ENCODE measurements around the gene MINDY4.

Gene MINDY4

GRCh38 chr7:30780941-30781340, 9.7 kb downstream of the MINDY4 start:
- H3K27me3 ChIP-seq (ENCODE audit: insufficient read depth, poor library complexity, severe bottlenecking), result no peaks in the 10 kb centered on the region
- no peak overlapping the region for H3K27ac ChIP-seq (replicated peaks)
- DNase-seq (ENCODE audit: low read depth in 1 of 2, low spot score in 1 of 2), result no peak
- TF ChIP-seq REST (IDR thresholded peaks at IDR 0.05; ENCODE audit: insufficient replicate concordance, low read depth) (no peak), GABPA (IDR thresholded peaks at IDR 0.05; ENCODE audit: low read depth) (no peak), SPI1 (IDR thresholded peaks at IDR 0.05; ENCODE audit: borderline replicate concordance, low read depth) (no peak), CTCF (IDR thresholded peaks at IDR 0.05; ENCODE audit: insufficient read depth, low read length) (no peak), POLR2AphosphoS5 (IDR thresholded peaks at IDR 0.05; ENCODE audit: low read depth) (no peak)
- no peak overlapping the region for H3K4me3 ChIP-seq (replicated peaks; ENCODE audit: insufficient read depth, low read length)

GRCh38 chr7:30782690-30783089, 11.5 kb downstream of the MINDY4 start:
- no peak overlapping the region for H3K27ac ChIP-seq (replicated peaks)
- H3K4me3 ChIP-seq (replicated peaks; ENCODE audit: insufficient read depth, low read length), result no peak overlapping the region
- DNase-seq (ENCODE audit: low read depth in 1 of 2, low spot score in 1 of 2), result no peak
- no peak for TF ChIP-seq REST (IDR thresholded peaks at IDR 0.05; ENCODE audit: insufficient replicate concordance, low read depth)
- TF ChIP-seq SPI1 (IDR thresholded peaks at IDR 0.05; ENCODE audit: borderline replicate concordance, low read depth), result no peak
- TF ChIP-seq GABPA (IDR thresholded peaks at IDR 0.05; ENCODE audit: low read depth), result no peak
- TF ChIP-seq POLR2AphosphoS5 (IDR thresholded peaks at IDR 0.05; ENCODE audit: low read depth), result no peak
- no peak for TF ChIP-seq CTCF (IDR thresholded peaks at IDR 0.05; ENCODE audit: insufficient read depth, low read length)
- no peaks in the 10 kb centered on the region for H3K27me3 ChIP-seq (ENCODE audit: insufficient read depth, poor library complexity, severe bottlenecking)

- no peaks in the 10 kb centered on the region for H3K27me3 ChIP-seq (ENCODE audit: insufficient read depth, poor library complexity, severe bottlenecking)
- H3K27ac ChIP-seq (replicated peaks), result no peak overlapping the region
- H3K4me3 ChIP-seq (replicated peaks; ENCODE audit: insufficient read depth, low read length), result no peak overlapping the region
- TF ChIP-seq POLR2AphosphoS5 (IDR thresholded peaks at IDR 0.05; ENCODE audit: low read depth) (no peak), CTCF (IDR thresholded peaks at IDR 0.05; ENCODE audit: insufficient read depth, low read length) (no peak), GABPA (IDR thresholded peaks at IDR 0.05; ENCODE audit: low read depth) (no peak), REST (IDR thresholded peaks at IDR 0.05; ENCODE audit: insufficient replicate concordance, low read depth) (no peak), SPI1 (IDR thresholded peaks at IDR 0.05; ENCODE audit: borderline replicate concordance, low read depth) (no peak)
- DNase-seq (ENCODE audit: low read depth in 1 of 2, low spot score in 1 of 2), result no peak
Measured at GRCh38 chr7:30785786-30786185, 14.6 kb downstream of the MINDY4 start.

Data from HL-60 (cell line).